Kidney (tissue), 14 donors: ENCODE results near the gene SLC5A8. TPM values are rescaled to one million over a fixed set of nuclear protein-coding genes. Genes with fewer than 3 reads are reported as not detected.
"Not testable (repeated sequence)": the region's sequence is repeated elsewhere in the genome, so short reads cannot be mapped to it uniquely, and the experiment has no call there.

Experiments used
- DNase-seq, 5 donors: peaks; one replicate each; pipeline ENCODE4 v3.0.0-alpha.2; 2013 to 2020
- FAIRE-seq: peaks from 2 replicates; lab custom pipeline; 2012; peaks lifted over from hg19 to GRCh38; lab: Jason Lieb, UNC
- H3K27ac ChIP-seq, 2 donors: one replicate each; pipeline ENCODE4 v1.7.0; 2013; ENCODE audit warnings: low read depth in 2 of 2, low read length in 2 of 2, inconsistent platforms in 1 of 2
- H3K27me3 ChIP-seq: one replicate; pipeline ENCODE4 v1.7.1; 2013; ENCODE audit warnings: low read length, inconsistent platforms; ENCODE audit not compliant: control insufficient read depth, insufficient read depth
- H3K36me3 ChIP-seq, 3 donors: one replicate each; pipeline versions ENCODE4 v1.7.0 to v1.7.1; 2013; ENCODE audit warnings: low read length in 3 of 3, control low read depth in 1 of 3, inconsistent platforms in 1 of 3; ENCODE audit not compliant: insufficient read depth in 3 of 3, control insufficient read depth in 2 of 3
- H3K4me1 ChIP-seq, 3 donors: one replicate each; pipeline versions ENCODE4 v1.7.0 to v1.7.1; 2013; ENCODE audit warnings: low read length in 3 of 3, inconsistent platforms in 1 of 3, low read depth in 1 of 3; ENCODE audit not compliant: control insufficient read depth in 2 of 3, insufficient read depth in 2 of 3
- H3K4me3 ChIP-seq, 3 donors: one replicate each; pipeline versions ENCODE4 v1.7.0 to v1.8.1; 2013; ENCODE audit warnings: low read length in 3 of 3, control low read depth in 1 of 3, inconsistent platforms in 1 of 3
- H3K9ac ChIP-seq, 3 donors: one replicate each; pipeline versions ENCODE4 v1.7.0 to v1.7.1; 2013; ENCODE audit warnings: low read length in 3 of 3, control low read depth in 1 of 3, inconsistent platforms in 1 of 3
- H3K9me3 ChIP-seq, 3 donors: one replicate each; pipeline versions ENCODE4 v1.7.0 to v1.7.1; 2013; ENCODE audit warnings: low read length in 3 of 3, control low read depth in 1 of 3, inconsistent platforms in 1 of 3; ENCODE audit not compliant: control insufficient read depth in 2 of 3, insufficient read depth in 1 of 3
- CTCF ChIP-seq: IDR thresholded peaks from 3 replicates; pipeline ENCODE4 v1.5.1; 2012; ENCODE audit warnings: mild to moderate bottlenecking, moderate library complexity, borderline replicate concordance; ENCODE audit not compliant: insufficient read depth; ENCODE audit errors: extremely low read depth
- intact Hi-C: fragments of 100-400 bp; cut with DNase I; formaldehyde crosslinking; loops from one replicate; pipeline ENCODE4 v1.11.1; 2022
- polyA plus RNA-seq: library from polyadenylated mRNA; stranded (reverse); fragments of 350-450 nt; fragmentation: Illumina TruSeq; extraction: RNeasy Lipid Tissue Mini Kit (QIAGEN cat#74804); gene quantifications from one replicate; pipeline ENCODE4 v1.2.3, GENCODE V29; 2014; ENCODE audit warnings: low read depth, low replicate concordance; ENCODE audit not compliant: insufficient read depth
- total RNA-seq: library from RNA; stranded (reverse); fragmentation: NEBNext Ultra II Directional; extraction: Animal tissue kit (Norgen Biotek cat#: 25700); gene quantifications from one replicate; pipeline ENCODE4 v1.2.1, GENCODE V29; 2021
- donor health status: control.
- donor health status: control.
- donor health status: control.
- donor health status: control.
- donor health status: control.
- donor health status: DM: yes; HTN: yes; CAD: no.
- donor health status: Normal renal cell carcinoma (clear cell type).

Gene SLC5A8
- total and polyA plus RNA-seq, 2 donors from 2014 or later, result 1.6 to 2.7 TPM

DNA sequence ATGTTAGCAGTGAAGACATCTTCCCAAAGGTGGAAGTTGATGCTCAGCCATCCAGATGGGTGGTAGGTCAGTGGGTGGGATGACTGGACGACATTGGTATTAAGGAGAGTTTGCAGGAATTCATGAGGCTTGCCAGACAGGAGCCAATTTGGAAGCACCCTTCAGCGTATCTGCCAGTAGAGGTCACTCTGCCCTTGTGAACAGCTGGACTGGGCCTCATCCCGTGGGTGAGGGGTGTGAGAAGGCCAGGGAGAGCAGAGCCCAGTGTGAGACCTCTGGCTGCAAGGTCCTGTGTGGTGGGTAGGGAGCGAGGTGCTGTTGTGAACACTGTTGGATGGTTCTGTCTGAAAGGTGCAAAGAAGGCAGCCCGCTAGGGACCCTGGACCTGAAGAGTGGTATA lies 37.7 kb downstream of the SLC5A8 start:
- no peaks in the 10 kb centered on the region for H3K4me1 ChIP-seq
- H3K27me3 ChIP-seq, result no peaks in the 10 kb centered on the region
- H3K9ac ChIP-seq, result no peak overlapping the region
- intact Hi-C loops, result no loop called here
- H3K9me3 ChIP-seq, result no peaks in the 10 kb centered on the region
- DNase-seq (peak in 1 of 5 donors; percentile 20), FAIRE-seq (no peak)
- H3K27ac ChIP-seq, result no peak overlapping the region
- no peaks in the 10 kb centered on the region for H3K36me3 ChIP-seq
- TF ChIP-seq CTCF, result peak; percentile 27
- no peak overlapping the region for H3K4me3 ChIP-seq

DNA sequence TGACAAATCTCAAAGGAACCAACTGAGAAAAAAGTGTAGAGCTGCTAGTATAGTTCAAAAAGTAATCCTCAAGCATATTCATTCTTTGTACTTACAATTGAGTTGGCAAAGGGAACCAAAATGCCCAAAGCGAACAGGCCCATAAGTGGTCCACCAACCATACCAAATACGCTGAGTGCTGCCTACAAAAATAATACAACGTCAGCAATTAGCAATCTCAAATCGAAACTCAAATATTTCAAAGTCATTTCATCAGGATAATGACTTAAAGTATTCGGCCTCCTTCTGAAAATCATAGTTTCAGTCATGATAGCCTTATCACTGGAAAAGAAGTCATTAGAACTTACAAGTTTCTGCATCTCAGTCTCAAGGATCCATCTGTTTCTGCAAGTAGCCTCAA lies 42.0 kb downstream of the SLC5A8 start:
- DNase-seq (no peak), FAIRE-seq (no peak)
- no peak overlapping the region for H3K9ac ChIP-seq
- H3K9me3 ChIP-seq, result no peaks in the 10 kb centered on the region
- intact Hi-C loops, result no loop called here
- H3K4me3 ChIP-seq, result no peak overlapping the region
- no peaks in the 10 kb centered on the region for H3K4me1 ChIP-seq
- no peaks in the 10 kb centered on the region for H3K27me3 ChIP-seq
- no peak for TF ChIP-seq CTCF
- no peak overlapping the region for H3K27ac ChIP-seq
- H3K36me3 ChIP-seq, result no peaks in the 10 kb centered on the region

GRCh38 chr12:101166866-101167265 lies 43.2 kb downstream of the SLC5A8 start:
- Histone ChIP-seq H3K9me3 (no peaks in the 10 kb centered on the region), H3K9ac (no peak overlapping the region), H3K27me3 (no peaks in the 10 kb centered on the region), H3K36me3 (no peaks in the 10 kb centered on the region), H3K4me1 (no peaks in the 10 kb centered on the region), H3K27ac (no peak overlapping the region), H3K4me3 (no peak overlapping the region)
- intact Hi-C loops, result no loop called here
- FAIRE-seq (no peak), DNase-seq (no peak)
- no peak for TF ChIP-seq CTCF

- Histone ChIP-seq H3K9me3 (no peaks in the 10 kb centered on the region), H3K36me3 (no peaks in the 10 kb centered on the region), H3K4me1 (no peaks in the 10 kb centered on the region), H3K27me3 (no peaks in the 10 kb centered on the region), H3K4me3 (no peak overlapping the region), H3K9ac (no peak overlapping the region), H3K27ac (no peak overlapping the region)
- no peak for DNase-seq
- intact Hi-C loops, result no loop called here
- TF ChIP-seq CTCF, result no peak
- FAIRE-seq, result no peak
Observed at GRCh38 chr12:101165319-101165718, 44.7 kb downstream of the SLC5A8 start.

DNA sequence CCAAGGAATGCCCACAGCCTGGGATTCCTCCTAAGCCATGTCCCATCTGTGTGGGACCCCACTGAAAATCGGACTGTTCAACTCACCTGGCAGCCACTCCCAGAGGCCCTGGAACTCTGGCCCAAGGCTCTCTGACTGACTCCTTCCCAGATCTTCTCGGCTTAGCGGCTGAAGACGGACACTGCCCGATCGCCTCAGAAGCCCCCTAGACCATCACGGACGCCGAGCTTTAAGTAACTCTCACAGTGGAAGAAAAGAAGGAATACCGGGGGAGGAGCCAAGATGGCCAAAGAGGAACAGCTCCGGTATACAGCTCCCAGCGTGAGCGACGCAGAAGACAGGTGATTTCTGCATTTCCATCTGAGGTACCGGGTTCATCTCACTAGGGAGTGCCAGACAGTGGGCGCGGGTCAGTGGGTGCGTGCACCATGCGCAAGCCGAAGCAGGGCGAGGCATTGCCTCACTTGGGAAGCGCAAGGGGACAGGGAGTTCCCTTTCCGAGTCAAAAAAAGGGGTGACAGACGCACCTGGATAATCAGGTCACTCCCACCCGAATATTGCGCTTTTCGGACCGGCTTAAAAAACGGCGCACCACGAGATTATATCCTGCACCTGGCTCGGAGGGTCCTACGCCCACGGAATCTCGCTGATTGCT lies 64.1 kb downstream of the SLC5A8 start:
- FAIRE-seq, result not testable (repeated sequence)

More for the DNA sequence above, 64.1 kb downstream of the SLC5A8 start:
- H3K9ac ChIP-seq, H3K4me1 ChIP-seq, H3K27me3 ChIP-seq, intact Hi-C loops, DNase-seq, H3K4me3 ChIP-seq, H3K36me3 ChIP-seq, H3K9me3 ChIP-seq, H3K27ac ChIP-seq: not testable (repeated sequence)
